ENCODE results near the gene CHKB.

Gene CHKB

GRCh38 chr22:50571264-50572175 lies 11.1 kb downstream of the CHKB start:
- H3K4me1 Mint-ChIP-seq, result no peaks in the 10 kb centered on the region
- no peak overlapping the region for H3K27ac Mint-ChIP-seq
- TF ChIP-seq CTCF (IDR thresholded peaks at IDR 0.05; ENCODE audit: unreplicated experiment in 3 of 3), result no peak
- H3K36me3 Mint-ChIP-seq (ENCODE audit: low read depth), result peaks cover 22% of the 10 kb centered on the region
- no peaks in the 10 kb centered on the region for H3K9me3 Mint-ChIP-seq
- no peaks in the 10 kb centered on the region for H3K27me3 Mint-ChIP-seq (ENCODE audit: low read depth)
- H3K4me3 Mint-ChIP-seq, result no peak overlapping the region

GRCh38 chr22:50570861-50571260 lies 11.8 kb downstream of the CHKB start:
- Mint-ChIP-seq H3K27me3 (ENCODE audit: low read depth) (no peaks in the 10 kb centered on the region), H3K4me3 (no peak overlapping the region), H3K36me3 (ENCODE audit: low read depth) (peaks cover 18% of the 10 kb centered on the region), H3K27ac (no peak overlapping the region), H3K4me1 (no peaks in the 10 kb centered on the region), H3K9me3 (no peaks in the 10 kb centered on the region)
- TF ChIP-seq CTCF (IDR thresholded peaks at IDR 0.05; ENCODE audit: unreplicated experiment in 3 of 3), result no peak

- Mint-ChIP-seq H3K4me3 (no peak overlapping the region), H3K27ac (no peak overlapping the region), H3K27me3 (ENCODE audit: low read depth) (no peaks in the 10 kb centered on the region), H3K9me3 (no peaks in the 10 kb centered on the region), H3K36me3 (ENCODE audit: low read depth) (peaks cover 17% of the 10 kb centered on the region), H3K4me1 (no peaks in the 10 kb centered on the region)
- TF ChIP-seq CTCF (IDR thresholded peaks at IDR 0.05; ENCODE audit: unreplicated experiment in 3 of 3), result no peak
These were observed 12.6 kb downstream of the CHKB start for GRCh38 chr22:50569896-50570535.

GRCh38 chr22:50569041-50569459 lies 13.6 kb downstream of the CHKB start:
- H3K4me3 Mint-ChIP-seq, result no peak overlapping the region
- no peaks in the 10 kb centered on the region for H3K9me3 Mint-ChIP-seq
- H3K27ac Mint-ChIP-seq, result no peak overlapping the region
- H3K4me1 Mint-ChIP-seq, result no peaks in the 10 kb centered on the region
- no peak for TF ChIP-seq CTCF (IDR thresholded peaks at IDR 0.05; ENCODE audit: unreplicated experiment in 3 of 3)
- no peaks in the 10 kb centered on the region for H3K27me3 Mint-ChIP-seq (ENCODE audit: low read depth)
- H3K36me3 Mint-ChIP-seq (ENCODE audit: low read depth), result peaks cover 17% of the 10 kb centered on the region

DNA sequence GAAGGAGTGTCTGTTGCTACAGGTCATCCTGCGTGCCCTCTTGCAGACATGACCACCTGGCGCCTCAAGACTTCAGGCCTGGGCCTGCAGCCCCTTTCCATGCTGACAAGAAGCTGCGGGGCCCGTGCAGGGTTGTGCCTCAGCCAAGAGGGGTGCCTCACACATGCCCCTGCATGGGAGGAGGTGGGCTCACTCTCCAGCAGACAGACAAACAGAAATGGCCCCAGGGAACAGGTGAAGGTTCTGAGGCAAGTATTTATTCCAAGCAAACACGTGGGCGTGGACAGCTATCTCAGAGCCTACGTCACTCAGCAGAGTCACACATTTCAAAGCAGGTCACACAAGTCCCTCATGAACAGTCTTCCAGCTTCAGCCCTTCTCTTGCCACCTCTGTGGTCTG lies 14.0 kb downstream of the CHKB start:
- no peak for TF ChIP-seq CTCF (IDR thresholded peaks at IDR 0.05; ENCODE audit: unreplicated experiment in 3 of 3)
- no peak overlapping the region for H3K4me3 Mint-ChIP-seq
- H3K27ac Mint-ChIP-seq, result no peak overlapping the region
- H3K9me3 Mint-ChIP-seq, result no peaks in the 10 kb centered on the region
- no peaks in the 10 kb centered on the region for H3K27me3 Mint-ChIP-seq (ENCODE audit: low read depth)
- H3K36me3 Mint-ChIP-seq (ENCODE audit: low read depth), result peaks cover 17% of the 10 kb centered on the region
- peaks cover 3% of the 10 kb centered on the region for H3K4me1 Mint-ChIP-seq
